ENCODE data around the gene TSKS. TPM values are rescaled to one million over a fixed set of nuclear protein-coding genes. Genes with fewer than 3 reads are reported as not detected.

The TSKS gene
- total RNA-seq, 1 experiment from 2014 or later = 0.48 TPM

GRCh38 chr19:49738268-49738667, 24.8 kb downstream of the TSKS start (continued):
- TF ChIP-seq CBFB (CRISPR knock-in tag; IDR thresholded peaks at IDR 0.05; ENCODE audit: low read depth) = no peak
- TF ChIP-seq ETV6 (CRISPR knock-in tag; IDR thresholded peaks at IDR 0.05) = no peak
- TF ChIP-seq, protein P1, sequence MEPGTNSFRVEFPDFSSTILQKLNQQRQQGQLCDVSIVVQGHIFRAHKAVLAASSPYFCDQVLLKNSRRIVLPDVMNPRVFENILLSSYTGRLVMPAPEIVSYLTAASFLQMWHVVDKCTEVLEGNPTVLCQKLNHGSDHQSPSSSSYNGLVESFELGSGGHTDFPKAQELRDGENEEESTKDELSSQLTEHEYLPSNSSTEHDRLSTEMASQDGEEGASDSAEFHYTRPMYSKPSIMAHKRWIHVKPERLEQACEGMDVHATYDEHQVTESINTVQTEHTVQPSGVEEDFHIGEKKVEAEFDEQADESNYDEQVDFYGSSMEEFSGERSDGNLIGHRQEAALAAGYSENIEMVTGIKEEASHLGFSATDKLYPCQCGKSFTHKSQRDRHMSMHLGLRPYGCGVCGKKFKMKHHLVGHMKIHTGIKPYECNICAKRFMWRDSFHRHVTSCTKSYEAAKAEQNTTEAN (CRISPR knock-in tag; IDR thresholded peaks at IDR 0.05) = no peak
- TF ChIP-seq AR (CRISPR knock-in tag; IDR thresholded peaks at IDR 0.05) = no peak

GRCh38 chr19:49730166-49730565, 32.9 kb downstream of the TSKS start:
- no peak overlapping the region for H3K4me3 Mint-ChIP-seq
- H3K27me3 Mint-ChIP-seq (ENCODE audit: low read depth) = peaks cover 4% of the 10 kb centered on the region
- ChIA-PET CTCF (interaction anchor here (0.7 to 1.6 kb wide), 3 partner anchors 13 to 16 kb away, joined by 4 to 7 read pairs (median 7); no protein-coding TSS in a partner anchor), POLR2A (no interaction called here)
- no peaks in the 10 kb centered on the region for H3K36me3 Mint-ChIP-seq
- H3K27ac Mint-ChIP-seq = no peak overlapping the region
- no peaks in the 10 kb centered on the region; the same call in 1 of the 2 replicates for H3K4me1 Mint-ChIP-seq
- no peak for ATAC-seq
- TF ChIP-seq CREB1 (CRISPR knock-in tag; IDR thresholded peaks at IDR 0.05) = no peak
- no peak for TF ChIP-seq ATF3 (CRISPR knock-in tag; conservative IDR thresholded peaks at IDR 0.05)
- TF ChIP-seq SMAD4 (CRISPR knock-in tag; IDR thresholded peaks at IDR 0.05) = no peak
- TF ChIP-seq, protein P2, sequence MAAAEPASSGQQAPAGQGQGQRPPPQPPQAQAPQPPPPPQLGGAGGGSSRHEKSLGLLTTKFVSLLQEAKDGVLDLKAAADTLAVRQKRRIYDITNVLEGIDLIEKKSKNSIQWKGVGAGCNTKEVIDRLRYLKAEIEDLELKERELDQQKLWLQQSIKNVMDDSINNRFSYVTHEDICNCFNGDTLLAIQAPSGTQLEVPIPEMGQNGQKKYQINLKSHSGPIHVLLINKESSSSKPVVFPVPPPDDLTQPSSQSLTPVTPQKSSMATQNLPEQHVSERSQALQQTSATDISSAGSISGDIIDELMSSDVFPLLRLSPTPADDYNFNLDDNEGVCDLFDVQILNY (CRISPR knock-in tag; IDR thresholded peaks at IDR 0.05) = no peak
- TF ChIP-seq ATF2 (CRISPR knock-in tag; IDR thresholded peaks at IDR 0.05; ENCODE audit: borderline replicate concordance, low read depth) = no peak
- TF ChIP-seq AFF4 (CRISPR knock-in tag; IDR thresholded peaks at IDR 0.05; ENCODE audit: borderline replicate concordance) = no peak
- TF ChIP-seq ZNF416 (CRISPR knock-in tag; IDR thresholded peaks at IDR 0.05) = no peak
- H3K9me3 Mint-ChIP-seq = no peaks in the 10 kb centered on the region
- no peak for DNase-seq (ENCODE audit: low spot score)

All from WTC11 (cell line).